Measurements from ENCODE around the gene IFFO2.

GRCh38 chr1:18922848-18923755, 33.4 kb downstream of the IFFO2 start:
- TF ChIP-seq CTCF (IDR thresholded peaks at IDR 0.05) (no peak), POLR2A (IDR thresholded peaks at IDR 0.05) (no peak)
